GM18873 (cell line): ENCODE results near the gene ATP6V1E1.

ENCODE experiments used
- ATAC-seq: cut with Tn5 transposase; IDR thresholded peaks from one replicate; pipeline ENCODE4 v1.9.1; 2021; ENCODE audit warnings: mild to moderate bottlenecking, moderate library complexity, moderate number of reproducible peaks; ENCODE audit not compliant: unreplicated experiment, low FRiP score

The ATP6V1E1 gene

GRCh38 chr22:17634696-17635095 lies 6.1 kb upstream of the ATP6V1E1 start:
- ATAC-seq = no peak

GRCh38 chr22:17633998-17634323 lies 5.4 kb upstream of the ATP6V1E1 start:
- ATAC-seq = no peak

- ATAC-seq = no peak
Measured at GRCh38 chr22:17633217-17633997, 4.9 kb upstream of the ATP6V1E1 start.

- no peak for ATAC-seq
Measured at GRCh38 chr22:17631076-17631565, 2.6 kb upstream of the ATP6V1E1 start.

GRCh38 chr22:17629641-17630040 lies 1.1 kb upstream of the ATP6V1E1 start:
- ATAC-seq = no peak

- no peak for ATAC-seq
Measured at GRCh38 chr22:17629173-17629489, 582 bp upstream of the ATP6V1E1 start.

- no peak for ATAC-seq
Measured at GRCh38 chr22:17627961-17628405, 566 bp downstream of the ATP6V1E1 start.

GRCh38 chr22:17613280-17613679 lies 15.3 kb downstream of the ATP6V1E1 start:
- ATAC-seq = no peak

GRCh38 chr22:17612057-17612456 lies 16.5 kb downstream of the ATP6V1E1 start:
- no peak for ATAC-seq

GRCh38 chr22:17607891-17608521 lies 20.5 kb downstream of the ATP6V1E1 start:
- no peak for ATAC-seq

GRCh38 chr22:17606496-17606895 lies 22.1 kb downstream of the ATP6V1E1 start:
- ATAC-seq = no peak

GRCh38 chr22:17603668-17604067 lies 24.9 kb downstream of the ATP6V1E1 start:
- no peak for ATAC-seq

- no peak for ATAC-seq
Measured at GRCh38 chr22:17601031-17601430, 27.5 kb downstream of the ATP6V1E1 start.

GRCh38 chr22:17598318-17598717 lies 30.2 kb downstream of the ATP6V1E1 start:
- ATAC-seq = no peak

GRCh38 chr22:17597217-17597616 lies 31.3 kb downstream of the ATP6V1E1 start:
- ATAC-seq = no peak

- ATAC-seq = no peak
Measured at GRCh38 chr22:17596226-17596625, 32.3 kb downstream of the ATP6V1E1 start.

GRCh38 chr22:17592201-17592600 lies 36.3 kb downstream of the ATP6V1E1 start:
- no peak for ATAC-seq

GRCh38 chr22:17590586-17590985 lies 38.0 kb downstream of the ATP6V1E1 start:
- no peak for ATAC-seq

- no peak for ATAC-seq
Measured at GRCh38 chr22:17589810-17590375, 38.7 kb downstream of the ATP6V1E1 start.

GRCh38 chr22:17588606-17589005 lies 39.9 kb downstream of the ATP6V1E1 start:
- no peak for ATAC-seq

- ATAC-seq = no peak
Measured at GRCh38 chr22:17587629-17588028, 40.9 kb downstream of the ATP6V1E1 start.
